ENCODE measurements around the gene SOCS7. TPM values are rescaled to one million over a fixed set of nuclear protein-coding genes. Genes with fewer than 3 reads are reported as not detected.

SOCS7 gene, protein sequence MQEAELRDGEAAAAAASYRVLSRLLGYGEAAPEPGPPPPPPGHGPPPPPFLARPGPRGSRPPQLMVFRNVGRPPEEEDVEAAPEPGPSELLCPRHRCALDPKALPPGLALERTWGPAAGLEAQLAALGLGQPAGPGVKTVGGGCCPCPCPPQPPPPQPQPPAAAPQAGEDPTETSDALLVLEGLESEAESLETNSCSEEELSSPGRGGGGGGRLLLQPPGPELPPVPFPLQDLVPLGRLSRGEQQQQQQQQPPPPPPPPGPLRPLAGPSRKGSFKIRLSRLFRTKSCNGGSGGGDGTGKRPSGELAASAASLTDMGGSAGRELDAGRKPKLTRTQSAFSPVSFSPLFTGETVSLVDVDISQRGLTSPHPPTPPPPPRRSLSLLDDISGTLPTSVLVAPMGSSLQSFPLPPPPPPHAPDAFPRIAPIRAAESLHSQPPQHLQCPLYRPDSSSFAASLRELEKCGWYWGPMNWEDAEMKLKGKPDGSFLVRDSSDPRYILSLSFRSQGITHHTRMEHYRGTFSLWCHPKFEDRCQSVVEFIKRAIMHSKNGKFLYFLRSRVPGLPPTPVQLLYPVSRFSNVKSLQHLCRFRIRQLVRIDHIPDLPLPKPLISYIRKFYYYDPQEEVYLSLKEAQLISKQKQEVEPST
- 68.3 and 83.6 TPM in 2 replicates for total RNA-seq (2022)
- percentile 86 among the genes with signal in this experiment for Bru-seq, nascent RNA
- BruChase-seq, experiment 1, labeled RNA remaining after a 6-hour chase: percentile 94 among the genes with signal in this experiment
- percentile 94 among the genes with signal in this experiment for BruChase-seq, experiment 2, labeled RNA remaining after a 2-hour chase
- long read RNA-seq, partial matches to known transcripts: 1 of 13 reads
- long read RNA-seq, other reads (novel, unspliced or antisense): 12 of 13 reads

DNA sequence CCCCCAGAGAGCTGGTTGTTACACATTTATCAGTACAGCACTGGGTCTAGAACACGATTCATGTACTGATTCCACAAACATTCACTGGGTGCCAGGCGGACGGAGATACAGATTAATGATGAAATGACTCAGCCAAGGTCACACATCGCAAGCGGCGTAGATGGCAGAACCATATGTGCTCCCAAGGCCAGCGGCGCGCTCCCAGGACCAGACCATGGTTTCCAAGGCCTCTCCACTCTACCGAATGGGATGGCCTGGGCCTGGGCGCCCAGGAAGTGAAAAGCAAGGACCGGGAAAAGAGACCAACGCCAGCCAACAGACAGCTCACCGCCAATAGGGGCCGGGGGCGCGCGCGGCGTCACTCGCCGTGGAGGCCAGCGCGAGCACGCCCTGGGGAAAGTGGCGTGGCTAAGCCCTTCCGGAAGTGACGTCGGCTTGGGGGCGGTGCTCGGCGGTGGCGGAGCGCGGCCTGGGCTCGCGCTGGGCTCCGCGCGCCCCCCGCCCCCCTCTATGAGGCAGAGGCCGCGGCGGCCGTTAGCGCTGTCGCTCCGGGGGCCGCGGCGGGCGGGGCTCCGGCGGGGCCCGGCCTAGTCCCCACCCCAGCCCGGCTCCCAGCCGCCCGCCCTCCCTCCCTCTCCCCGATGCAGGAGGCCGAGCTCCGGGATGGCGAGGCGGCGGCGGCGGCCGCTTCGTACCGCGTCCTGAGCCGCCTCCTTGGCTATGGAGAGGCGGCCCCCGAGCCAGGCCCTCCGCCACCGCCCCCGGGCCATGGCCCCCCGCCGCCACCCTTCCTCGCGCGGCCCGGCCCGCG is at the start of gene SOCS7:
SOCS7 (plus strand) TSS at position 433 of the 811 bp plus-strand sequence; CDS start at position 642, 209 bp downstream.
- Mint-ChIP-seq H3K9me3 (ENCODE audit: low read depth, unreplicated experiment) (no peaks in the 10 kb centered on the region), H3K4me1 (ENCODE audit: low read depth, unreplicated experiment) (peaks cover 59% of the 10 kb centered on the region), H3K27me3 (ENCODE audit: unreplicated experiment) (no peaks in the 10 kb centered on the region), H3K27ac (ENCODE audit: unreplicated experiment) (peak within 1 kb of the TSS; percentile 90), H3K36me3 (ENCODE audit: insufficient read depth, unreplicated experiment) (peaks cover 30% of the 10 kb centered on the region), H3K4me3 (ENCODE audit: low read depth, unreplicated experiment) (peak within 1 kb of the TSS; percentile 76)
- no TSS peak for BruUV-seq (replicated peaks)
- intact Hi-C loops (cut with micrococcal nuclease; ENCODE audit: unreplicated experiment): loop anchor here (5.0 kb wide), 1 partner anchor 131 kb away; no protein-coding TSS in a partner anchor
- DNase-seq: peak; percentile 100
- CTCF ChIA-PET: interaction anchor here (0.5 to 10.3 kb wide), 22 partner anchors 10 to 1324 kb away, joined by 3 to 434 read pairs (median 4); no protein-coding TSS in a partner anchor
- TF ChIP-seq, protein P1, sequence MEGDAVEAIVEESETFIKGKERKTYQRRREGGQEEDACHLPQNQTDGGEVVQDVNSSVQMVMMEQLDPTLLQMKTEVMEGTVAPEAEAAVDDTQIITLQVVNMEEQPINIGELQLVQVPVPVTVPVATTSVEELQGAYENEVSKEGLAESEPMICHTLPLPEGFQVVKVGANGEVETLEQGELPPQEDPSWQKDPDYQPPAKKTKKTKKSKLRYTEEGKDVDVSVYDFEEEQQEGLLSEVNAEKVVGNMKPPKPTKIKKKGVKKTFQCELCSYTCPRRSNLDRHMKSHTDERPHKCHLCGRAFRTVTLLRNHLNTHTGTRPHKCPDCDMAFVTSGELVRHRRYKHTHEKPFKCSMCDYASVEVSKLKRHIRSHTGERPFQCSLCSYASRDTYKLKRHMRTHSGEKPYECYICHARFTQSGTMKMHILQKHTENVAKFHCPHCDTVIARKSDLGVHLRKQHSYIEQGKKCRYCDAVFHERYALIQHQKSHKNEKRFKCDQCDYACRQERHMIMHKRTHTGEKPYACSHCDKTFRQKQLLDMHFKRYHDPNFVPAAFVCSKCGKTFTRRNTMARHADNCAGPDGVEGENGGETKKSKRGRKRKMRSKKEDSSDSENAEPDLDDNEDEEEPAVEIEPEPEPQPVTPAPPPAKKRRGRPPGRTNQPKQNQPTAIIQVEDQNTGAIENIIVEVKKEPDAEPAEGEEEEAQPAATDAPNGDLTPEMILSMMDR (IDR thresholded peaks at IDR 0.05; ENCODE audit: unreplicated experiment): peak; percentile 10

DNA sequence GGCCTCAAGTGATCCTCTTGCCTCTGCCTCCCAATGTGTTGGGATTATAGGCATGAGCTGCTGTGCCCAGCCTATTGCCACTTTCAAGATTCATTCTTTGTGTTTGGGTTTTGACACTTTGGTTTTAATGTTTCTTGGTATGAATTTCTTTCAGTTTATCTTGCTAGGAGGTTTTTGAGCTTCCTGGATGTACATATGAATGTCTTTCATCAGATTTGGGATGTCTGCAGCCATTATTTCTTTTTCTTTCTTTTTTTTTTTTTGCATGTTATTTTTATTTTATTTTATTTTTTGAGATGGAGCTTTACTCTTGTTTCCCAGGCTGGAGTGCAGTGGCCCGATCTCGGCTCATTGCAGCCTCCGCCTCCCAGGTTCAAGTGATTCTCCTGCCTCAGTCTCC is 36.1 kb upstream of the SOCS7 start:
- Mint-ChIP-seq H3K36me3 (ENCODE audit: insufficient read depth, unreplicated experiment) (peaks cover 69% of the 10 kb centered on the region), H3K9me3 (ENCODE audit: low read depth, unreplicated experiment) (no peaks in the 10 kb centered on the region), H3K4me3 (ENCODE audit: low read depth, unreplicated experiment) (no peak overlapping the region), H3K4me1 (ENCODE audit: low read depth, unreplicated experiment) (peaks cover 12% of the 10 kb centered on the region), H3K27ac (ENCODE audit: unreplicated experiment) (no peak overlapping the region), H3K27me3 (ENCODE audit: unreplicated experiment) (no peaks in the 10 kb centered on the region)
- no TSS peak for BruUV-seq (replicated peaks)
- CTCF ChIA-PET: interaction anchor here (0.6 to 1.9 kb wide), 3 partner anchors 9 to 17 kb away, joined by 4 to 6 read pairs (median 5); no protein-coding TSS in a partner anchor
- TF ChIP-seq, protein P1 (IDR thresholded peaks at IDR 0.05; ENCODE audit: unreplicated experiment): no peak
- DNase-seq: no peak
- intact Hi-C loops (cut with micrococcal nuclease; ENCODE audit: unreplicated experiment): no loop called here

DNA sequence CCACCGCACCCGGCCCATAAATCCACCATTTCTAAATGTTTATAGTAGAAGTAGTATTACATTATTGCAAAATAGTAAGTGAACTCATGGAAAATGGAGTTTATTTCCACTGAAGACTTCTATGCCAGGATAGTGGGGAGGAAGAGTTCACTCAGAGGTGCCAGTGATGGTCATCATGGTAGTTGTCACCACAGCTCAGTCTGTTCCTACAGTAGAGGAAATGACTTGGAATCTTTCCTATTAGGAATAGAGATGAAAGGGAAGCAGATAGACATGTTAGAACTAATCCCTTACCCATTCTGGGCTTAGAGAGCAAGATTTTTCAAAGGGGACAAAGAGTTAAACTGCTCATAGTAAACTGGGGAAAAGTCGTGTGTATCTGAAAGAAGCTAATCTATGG is 34.6 kb upstream of the SOCS7 start:
- Mint-ChIP-seq H3K27me3 (ENCODE audit: unreplicated experiment) (no peaks in the 10 kb centered on the region), H3K36me3 (ENCODE audit: insufficient read depth, unreplicated experiment) (peaks cover 71% of the 10 kb centered on the region), H3K4me3 (ENCODE audit: low read depth, unreplicated experiment) (no peak overlapping the region), H3K27ac (ENCODE audit: unreplicated experiment) (no peak overlapping the region), H3K4me1 (ENCODE audit: low read depth, unreplicated experiment) (peaks cover 19% of the 10 kb centered on the region), H3K9me3 (ENCODE audit: low read depth, unreplicated experiment) (no peaks in the 10 kb centered on the region)
- no TSS peak for BruUV-seq (replicated peaks)
- DNase-seq: no peak
- TF ChIP-seq, protein P1 (IDR thresholded peaks at IDR 0.05; ENCODE audit: unreplicated experiment): no peak
- CTCF ChIA-PET: interaction anchor here (0.7 to 1.9 kb wide), 3 partner anchors 11 to 1637 kb away, joined by 3 to 6 read pairs (median 5); no protein-coding TSS in a partner anchor
- intact Hi-C loops (cut with micrococcal nuclease; ENCODE audit: unreplicated experiment): no loop called here

Measured in Calu3 (cell line).